HG03520 (cell line): ENCODE measurements around the gene IER3.
"Not testable (repeated sequence)": the region's sequence is repeated elsewhere in the genome, so short reads cannot be mapped to it uniquely, and the experiment has no call there.

ENCODE experiments used
- ATAC-seq: cut with Tn5 transposase; IDR thresholded peaks from one replicate; pipeline ENCODE4 v1.9.1; 2021; ENCODE audit warnings: mild to moderate bottlenecking, moderate library complexity; ENCODE audit not compliant: unreplicated experiment

The IER3 gene

DNA sequence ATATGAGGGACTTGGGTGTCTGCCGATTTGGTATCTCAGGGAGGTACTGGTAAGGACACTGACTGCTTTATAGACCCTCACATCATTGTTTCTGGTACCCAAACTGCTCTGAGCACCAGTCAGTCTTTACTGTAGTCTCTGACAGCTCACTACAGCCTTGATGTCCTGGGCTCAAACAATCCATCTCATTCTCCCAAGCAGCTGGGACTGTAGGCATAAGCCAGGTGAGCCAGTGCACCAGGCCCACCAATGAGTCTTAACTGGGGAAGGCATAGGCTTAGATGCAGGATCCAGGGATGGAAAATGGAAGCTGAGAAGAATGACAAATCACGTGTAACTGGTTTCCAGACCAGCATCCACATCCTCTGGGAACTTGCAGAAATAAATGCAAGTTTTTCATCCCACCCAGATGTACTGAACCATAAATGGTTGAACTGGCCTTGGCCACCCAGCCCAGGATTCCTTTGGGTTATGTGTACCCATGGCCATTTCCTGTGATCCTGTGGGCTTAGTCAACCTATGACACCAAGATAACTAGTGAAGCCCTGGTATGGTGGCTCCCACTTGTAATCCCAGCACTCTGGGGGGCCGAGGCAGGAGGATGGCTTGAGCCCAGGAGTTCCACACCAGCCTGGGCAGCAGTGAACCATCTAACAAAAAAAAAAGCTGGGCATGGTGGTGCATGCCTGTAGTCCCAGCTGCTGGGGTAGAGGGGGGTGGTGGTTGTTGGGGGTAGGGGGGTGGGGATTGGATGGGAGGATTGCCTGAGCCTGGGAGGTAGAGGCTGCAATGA lies 18.4 kb downstream of the IER3 start:
- ATAC-seq, result no peak

DNA sequence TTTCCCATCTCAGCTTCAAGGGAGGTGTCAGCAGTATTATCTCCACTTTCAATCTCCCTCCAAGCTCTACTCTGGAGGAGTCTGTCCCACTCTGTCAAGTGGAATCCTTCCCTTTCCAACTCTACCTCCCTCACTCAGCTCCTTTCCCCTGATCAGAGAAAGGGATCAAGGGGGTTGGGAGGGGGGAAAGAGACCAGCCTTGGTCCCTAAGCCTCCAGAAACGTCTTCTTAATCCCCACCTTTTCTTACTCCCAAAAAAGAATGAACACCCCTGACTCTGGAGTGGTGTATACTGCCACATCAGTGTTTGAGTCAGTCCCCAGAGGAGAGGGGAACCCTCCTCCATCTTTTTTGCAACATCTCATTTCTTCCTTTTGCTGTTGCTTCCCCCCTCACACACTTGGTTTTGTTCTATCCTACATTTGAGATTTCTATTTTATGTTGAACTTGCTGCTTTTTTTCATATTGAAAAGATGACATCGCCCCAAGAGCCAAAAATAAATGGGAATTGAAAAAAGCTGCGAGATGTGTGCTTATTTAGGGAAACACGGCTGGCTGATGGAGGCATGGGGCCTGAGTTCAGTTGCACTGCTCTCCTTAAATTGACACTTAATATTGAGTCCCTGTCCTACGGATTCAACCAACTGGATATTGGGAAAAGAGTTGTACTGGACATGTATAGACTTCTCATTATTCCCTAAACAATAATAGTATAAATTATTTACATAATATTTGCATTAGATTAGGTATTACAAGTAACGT lies 19.3 kb downstream of the IER3 start:
- ATAC-seq, result no peak

DNA sequence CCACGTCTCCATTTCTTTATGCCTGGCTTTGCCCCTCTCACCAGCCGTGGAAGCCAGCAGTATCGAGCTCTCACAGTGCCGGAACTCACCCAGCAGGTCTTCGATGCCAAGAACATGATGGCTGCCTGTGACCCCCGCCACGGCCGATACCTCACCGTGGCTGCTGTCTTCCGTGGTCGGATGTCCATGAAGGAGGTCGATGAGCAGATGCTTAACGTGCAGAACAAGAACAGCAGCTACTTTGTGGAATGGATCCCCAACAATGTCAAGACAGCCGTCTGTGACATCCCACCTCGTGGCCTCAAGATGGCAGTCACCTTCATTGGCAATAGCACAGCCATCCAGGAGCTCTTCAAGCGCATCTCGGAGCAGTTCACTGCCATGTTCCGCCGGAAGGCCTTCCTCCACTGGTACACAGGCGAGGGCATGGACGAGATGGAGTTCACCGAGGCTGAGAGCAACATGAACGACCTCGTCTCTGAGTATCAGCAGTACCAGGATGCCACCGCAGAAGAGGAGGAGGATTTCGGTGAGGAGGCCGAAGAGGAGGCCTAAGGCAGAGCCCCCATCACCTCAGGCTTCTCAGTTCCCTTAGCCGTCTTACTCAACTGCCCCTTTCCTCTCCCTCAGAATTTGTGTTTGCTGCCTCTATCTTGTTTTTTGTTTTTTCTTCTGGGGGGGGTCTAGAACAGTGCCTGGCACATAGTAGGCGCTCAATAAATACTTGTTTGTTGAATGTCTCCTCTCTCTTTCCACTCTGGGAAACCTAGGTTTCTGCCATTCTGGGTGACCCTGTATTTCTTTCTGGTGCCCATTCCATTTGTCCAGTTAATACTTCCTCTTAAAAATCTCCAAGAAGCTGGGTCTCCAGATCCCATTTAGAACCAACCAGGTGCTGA lies 20.3 kb downstream of the IER3 start:
- ATAC-seq, result not testable (repeated sequence)

DNA sequence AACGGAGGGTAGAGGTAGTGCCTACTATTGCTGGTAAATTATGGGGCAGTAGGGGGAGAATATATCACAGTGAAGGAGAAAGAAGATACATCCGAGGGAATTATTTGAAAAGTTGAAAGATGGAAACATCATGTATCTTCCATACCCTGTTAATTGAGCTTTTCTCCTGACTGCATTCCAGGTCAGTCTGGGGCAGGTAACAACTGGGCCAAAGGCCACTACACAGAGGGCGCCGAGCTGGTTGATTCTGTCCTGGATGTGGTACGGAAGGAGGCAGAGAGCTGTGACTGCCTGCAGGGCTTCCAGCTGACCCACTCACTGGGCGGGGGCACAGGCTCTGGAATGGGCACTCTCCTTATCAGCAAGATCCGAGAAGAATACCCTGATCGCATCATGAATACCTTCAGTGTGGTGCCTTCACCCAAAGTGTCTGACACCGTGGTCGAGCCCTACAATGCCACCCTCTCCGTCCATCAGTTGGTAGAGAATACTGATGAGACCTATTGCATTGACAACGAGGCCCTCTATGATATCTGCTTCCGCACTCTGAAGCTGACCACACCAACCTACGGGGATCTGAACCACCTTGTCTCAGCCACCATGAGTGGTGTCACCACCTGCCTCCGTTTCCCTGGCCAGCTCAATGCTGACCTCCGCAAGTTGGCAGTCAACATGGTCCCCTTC lies 21.0 kb downstream of the IER3 start:
- not testable (repeated sequence) for ATAC-seq

- no peak for ATAC-seq
These were observed 21.9 kb downstream of the IER3 start for GRCh38 chr6:30722280-30723112.

DNA sequence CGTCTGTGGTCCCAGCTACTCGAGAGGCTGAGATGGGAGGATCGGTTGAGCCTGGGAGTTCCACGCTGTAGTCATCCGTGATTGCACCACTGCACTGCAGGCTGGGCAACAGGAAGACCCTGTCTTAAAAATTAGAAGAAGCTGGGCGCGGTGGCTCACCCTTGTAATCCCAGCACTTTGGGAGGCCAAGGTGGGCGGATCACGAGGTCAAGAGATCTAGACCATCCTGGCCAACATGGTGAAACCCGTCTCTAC lies 22.4 kb downstream of the IER3 start:
- not testable (repeated sequence) for ATAC-seq

DNA sequence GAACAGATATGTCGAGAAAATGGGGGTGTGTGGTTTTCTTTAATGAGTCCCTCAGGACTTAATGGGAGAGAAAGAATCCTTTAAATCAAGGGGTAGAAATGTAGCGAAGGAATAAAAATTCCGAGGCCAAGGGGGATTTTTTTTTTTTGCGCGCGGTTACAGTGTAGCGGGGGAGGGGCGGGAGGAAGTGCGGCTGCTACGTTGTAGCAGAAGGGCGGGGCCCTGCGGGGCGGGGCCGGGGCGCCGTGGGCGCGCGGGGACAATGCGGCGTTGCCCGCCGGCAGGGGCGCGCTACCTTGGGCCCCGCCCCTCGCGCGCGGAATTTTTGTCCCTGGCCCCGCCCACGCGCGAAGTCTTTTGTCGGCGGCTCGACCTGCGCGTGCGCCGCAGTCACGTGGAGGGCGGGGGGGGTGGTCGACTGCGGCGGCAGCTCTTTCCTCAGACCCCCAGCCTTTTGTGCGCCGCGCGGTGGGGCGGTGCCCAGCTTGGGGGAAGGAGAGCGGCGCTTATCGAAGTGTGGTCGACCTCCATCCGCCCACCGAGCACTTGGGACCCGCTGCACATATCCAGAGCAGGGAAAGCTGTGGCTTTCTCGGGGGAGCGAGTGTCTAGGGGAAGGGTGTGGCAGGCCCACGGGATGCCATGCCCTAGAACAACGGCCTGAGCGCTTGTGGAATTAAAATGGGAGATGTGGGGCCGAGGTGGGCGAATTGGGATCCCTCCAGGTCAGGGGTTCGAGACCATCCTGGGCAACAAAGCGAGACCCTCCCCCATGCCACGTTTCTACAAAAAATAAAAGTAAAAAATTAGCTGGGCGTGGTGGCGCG lies 22.9 kb downstream of the IER3 start:
- ATAC-seq, result peak; percentile 17

- ATAC-seq, result no peak
These were observed 23.6 kb downstream of the IER3 start for GRCh38 chr6:30720738-30721197.

GRCh38 chr6:30719791-30720737 lies 24.3 kb downstream of the IER3 start, which contains the start of gene TUBB:
TUBB (plus strand) TSS chr6:30720352; CDS start chr6:30720507, 155 bp downstream.
- ATAC-seq, result peak; percentile 37

DNA sequence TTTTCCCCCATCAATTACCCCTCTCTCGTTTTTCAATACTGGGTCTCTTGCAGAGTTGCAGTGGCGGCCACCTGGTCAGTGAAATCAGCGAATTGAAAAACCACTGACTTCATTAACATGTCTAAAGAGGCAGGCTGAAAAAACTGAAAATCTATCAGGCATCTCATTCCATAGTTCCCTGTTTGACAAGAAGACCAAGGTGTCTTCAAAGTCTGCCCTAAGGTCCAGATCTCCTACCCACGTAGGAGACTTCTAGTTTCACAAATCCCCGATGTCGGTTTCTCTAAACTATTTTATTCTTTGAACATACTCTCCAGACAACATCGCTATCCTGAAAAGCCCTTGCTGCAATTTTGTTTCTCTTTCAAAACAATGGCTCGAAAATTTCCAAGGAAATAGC lies 25.0 kb downstream of the IER3 start:
- no peak for ATAC-seq

DNA sequence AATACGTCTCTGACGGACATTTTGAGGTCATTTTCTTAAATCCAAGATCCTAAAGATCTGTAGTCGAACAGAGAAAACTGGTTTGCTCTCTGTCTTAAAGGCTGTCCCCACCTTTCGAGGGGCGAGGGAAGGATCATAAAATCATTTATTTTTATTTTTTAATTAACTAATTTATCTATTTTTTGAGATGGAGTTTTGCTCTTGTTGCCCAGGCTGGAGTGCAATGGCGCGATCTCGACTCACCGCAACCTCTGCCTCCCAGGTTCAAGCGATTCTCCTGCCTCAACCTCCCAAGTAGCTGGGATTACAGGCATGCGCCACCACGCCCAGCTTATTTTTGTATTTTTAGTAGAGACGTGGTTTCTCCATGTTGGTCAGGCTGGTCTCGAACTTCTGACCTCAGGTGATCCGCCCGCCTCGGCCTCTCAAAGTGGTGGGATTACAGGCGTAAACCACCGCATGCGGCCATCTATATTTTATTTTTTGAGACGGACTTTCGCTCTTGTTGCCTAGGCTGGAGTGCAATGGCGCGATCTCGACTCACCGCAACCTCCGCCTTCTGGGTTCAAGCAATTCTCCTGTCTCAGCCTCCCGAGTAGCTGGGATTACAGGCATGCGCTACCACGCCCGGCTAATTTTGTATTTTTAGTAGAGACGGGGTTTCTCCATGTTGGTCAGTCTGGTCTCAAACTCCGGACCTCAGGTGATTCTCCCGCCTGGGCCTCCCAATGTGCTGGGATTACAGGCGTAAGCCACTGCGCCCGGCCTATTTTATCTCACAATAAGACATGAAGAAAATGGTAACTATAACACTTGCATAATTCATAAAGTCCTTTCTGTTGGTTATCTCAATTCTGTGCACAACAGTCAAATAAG lies 26.3 kb downstream of the IER3 start:
- not testable (repeated sequence) for ATAC-seq

- ATAC-seq, result peak; percentile 72
These were observed 27.1 kb downstream of the IER3 start, which contains the start of gene MDC1 for GRCh38 chr6:30717129-30717844. MDC1 (minus strand) TSS chr6:30717281; CDS start chr6:30715175, 2,106 bp downstream.

DNA sequence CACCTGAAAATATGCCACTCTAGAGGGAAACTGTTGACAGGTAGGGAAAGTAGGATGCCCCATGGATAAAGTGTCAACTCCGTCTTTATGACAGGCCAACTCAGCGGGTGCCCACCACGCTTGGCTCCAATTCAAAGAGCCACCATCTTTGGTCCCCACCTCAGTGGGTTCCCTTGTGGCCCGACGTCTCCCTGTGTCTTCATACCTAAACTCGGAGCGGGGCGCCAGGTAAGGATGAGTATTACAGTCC lies 27.5 kb downstream of the IER3 start:
- ATAC-seq, result no peak

- no peak for ATAC-seq
These were observed 30.1 kb downstream of the IER3 start for GRCh38 chr6:30714263-30714662.

DNA sequence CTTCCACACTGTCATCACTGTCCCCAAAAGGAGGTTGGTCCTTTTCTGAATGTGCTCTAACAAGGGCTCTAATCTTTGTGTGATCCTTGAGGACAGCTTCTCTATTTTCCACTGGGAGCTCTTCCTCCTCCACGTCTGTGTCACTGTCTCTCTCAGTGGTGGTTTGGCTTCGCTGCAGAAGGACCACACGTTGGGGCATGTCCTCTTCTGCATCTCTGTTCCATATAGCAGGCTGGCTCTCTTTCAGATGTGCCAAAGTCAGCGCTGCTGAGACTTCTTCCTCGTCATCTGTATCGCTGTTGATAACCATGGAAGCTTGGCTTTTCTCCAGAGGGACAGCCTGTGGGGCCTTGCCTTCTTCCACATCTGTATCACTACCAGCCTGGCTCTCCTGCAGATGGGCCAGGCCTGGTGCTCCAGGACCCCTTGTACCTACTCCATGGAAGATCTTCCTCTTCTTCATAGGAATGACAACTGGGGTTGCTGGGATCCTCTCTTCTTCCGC lies 31.9 kb downstream of the IER3 start:
- no peak for ATAC-seq

DNA sequence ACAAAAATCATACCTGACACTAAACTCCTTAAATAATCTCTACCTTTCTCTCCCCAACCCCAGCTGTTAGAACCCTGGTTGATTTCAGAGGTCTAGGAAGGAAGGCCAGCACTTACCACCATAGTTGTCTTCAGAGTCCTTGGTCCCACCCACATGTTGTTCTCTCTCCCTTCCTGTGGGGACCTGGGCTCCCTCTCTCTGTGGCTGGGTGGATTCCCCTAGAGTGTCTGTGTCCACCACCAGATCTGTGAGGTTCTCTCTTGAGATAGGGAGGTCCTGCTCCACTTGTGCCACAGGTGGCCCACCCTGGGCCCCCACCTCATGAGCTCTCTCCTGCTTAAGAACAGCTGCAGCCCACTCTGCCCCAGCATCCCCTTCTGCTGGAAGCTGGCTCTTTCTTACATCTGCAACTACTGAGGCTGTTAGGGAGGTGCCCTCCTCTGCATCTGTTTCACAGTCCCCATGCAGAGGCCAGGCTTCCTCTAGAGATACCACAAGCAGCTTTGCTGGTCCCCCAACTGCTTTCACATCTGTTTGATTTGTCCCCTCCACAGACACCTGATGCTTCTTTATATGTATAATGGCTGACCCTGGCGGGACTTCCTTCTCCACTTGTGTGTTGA lies 32.5 kb downstream of the IER3 start:
- ATAC-seq, result no peak
